ENCODE data around the gene IGBP1.

- TF ChIP-seq EP300 (IDR thresholded peaks at IDR 0.05; ENCODE audit: borderline replicate concordance) (no peak), NFIC (IDR thresholded peaks at IDR 0.05) (no peak), MAX (IDR thresholded peaks at IDR 0.05) (no peak), USF1 (IDR thresholded peaks at IDR 0.05) (no peak), YY1 (IDR thresholded peaks at IDR 0.05; ENCODE audit: low read depth) (no peak), CREB1 (IDR thresholded peaks at IDR 0.05; ENCODE audit: low read depth) (no peak), TCF12 (IDR thresholded peaks at IDR 0.05; ENCODE audit: low read depth) (no peak)
Measured at GRCh38 chrX:70172964-70173363, 39.7 kb downstream of the IGBP1 start.

All from Ishikawa (cell line).